Natural killer cell (primary cell): ENCODE data around the gene CD300H. TPM values are rescaled to one million over a fixed set of nuclear protein-coding genes. Genes with fewer than 3 reads are reported as not detected.

Experiments used
- ATAC-seq, 3 donors: fragments of 150-1000 bp in 2 of 3; fragments of 200-7000 bp in 1 of 3; cut with Tn5 transposase; 1 replicate in 1 of 3; 2 replicates in 2 of 3; pipeline ENCODE4 v1.10.0; 2021; ENCODE audit warnings: mild to moderate bottlenecking in 2 of 3, moderate library complexity in 2 of 3
- DNase-seq, 2 donors: peaks; one replicate each; pipeline versions ENCODE4 v3.0.0 to v3.0.0-alpha.2; 2013 to 2021; ENCODE audit warnings: mixed read lengths in 1 of 2
- H3K27ac ChIP-seq: one replicate; pipeline ENCODE4 v1.5.1; 2013; ENCODE audit warnings: mild to moderate bottlenecking, low read length
- H3K27me3 ChIP-seq: one replicate; pipeline ENCODE4 v1.6.1; 2013; ENCODE audit warnings: low read length; ENCODE audit not compliant: control insufficient read depth, insufficient read depth
- H3K36me3 ChIP-seq: one replicate; pipeline ENCODE4 v1.6.1; 2013; ENCODE audit warnings: low read length; ENCODE audit not compliant: control insufficient read depth, insufficient read depth
- H3K4me1 ChIP-seq: one replicate; pipeline ENCODE4 v1.6.1; 2013; ENCODE audit warnings: low read length; ENCODE audit not compliant: control insufficient read depth, insufficient read depth
- H3K4me3 ChIP-seq: one replicate; pipeline ENCODE4 v1.5.1; 2013; ENCODE audit warnings: low read length
- H3K9me3 ChIP-seq: one replicate; pipeline ENCODE4 v1.6.1; 2013; ENCODE audit warnings: low read length; ENCODE audit not compliant: control insufficient read depth, insufficient read depth
- H3K27ac Mint-ChIP-seq, 2 donors: one replicate each; pipeline ENCODE4 v1.8.0; 2022; ENCODE audit warnings: mild to moderate bottlenecking in 2 of 2, mixed read lengths in 2 of 2, moderate library complexity in 1 of 2
- H3K27me3 Mint-ChIP-seq, 2 donors: one replicate each; pipeline ENCODE4 v1.8.0; 2022; ENCODE audit warnings: low read depth in 2 of 2, mixed read lengths in 2 of 2
- H3K36me3 Mint-ChIP-seq: one replicate; pipeline ENCODE4 v1.8.0; 2022; ENCODE audit warnings: mixed read lengths
- H3K4me1 Mint-ChIP-seq, 2 donors: one replicate each; pipeline ENCODE4 v1.8.0; 2022; ENCODE audit warnings: mixed read lengths in 2 of 2
- H3K4me3 Mint-ChIP-seq: one replicate; pipeline ENCODE4 v1.8.0; 2022; ENCODE audit warnings: mild to moderate bottlenecking, moderate library complexity, mixed read lengths
- H3K9me3 Mint-ChIP-seq, 2 donors: one replicate each; pipeline ENCODE4 v1.8.0; 2022; ENCODE audit warnings: mixed read lengths in 2 of 2
- WGBS: methylation state at CpG from one replicate; pipeline ENCODE4 v1.1.7; 2013; ENCODE audit warnings: missing lambda C conversion rate; ENCODE audit not compliant: insufficient coverage; 5-methylcytosine and 5-hydroxymethylcytosine counted together
- intact Hi-C: fragments of 100-400 bp; cut with micrococcal nuclease; formaldehyde crosslinking; loops from one replicate; pipeline ENCODE4 v1.14.2; 2022
- total RNA-seq, 4 donors: library from RNA; stranded (reverse); fragments of 120-200 nt in 1 of 4; gene quantifications; one replicate each; pipeline versions ENCODE4 v1.2.3 to v1.2.4, GENCODE V29; 2013 to 2022
- TF ChIP-seq, protein P1 (sequence below): fragments of 200-600 bp; IDR thresholded peaks from one replicate; pipeline ENCODE4 v1.8.0; 2022; ENCODE audit warnings: antibody characterized with exemption

The CD300H gene
- total RNA-seq, 3 donors from 2014 or later (not counting 1 experiment from before 2014, with no cell fraction given): 0.90 to 9.3 TPM; not detected in 1

DNA sequence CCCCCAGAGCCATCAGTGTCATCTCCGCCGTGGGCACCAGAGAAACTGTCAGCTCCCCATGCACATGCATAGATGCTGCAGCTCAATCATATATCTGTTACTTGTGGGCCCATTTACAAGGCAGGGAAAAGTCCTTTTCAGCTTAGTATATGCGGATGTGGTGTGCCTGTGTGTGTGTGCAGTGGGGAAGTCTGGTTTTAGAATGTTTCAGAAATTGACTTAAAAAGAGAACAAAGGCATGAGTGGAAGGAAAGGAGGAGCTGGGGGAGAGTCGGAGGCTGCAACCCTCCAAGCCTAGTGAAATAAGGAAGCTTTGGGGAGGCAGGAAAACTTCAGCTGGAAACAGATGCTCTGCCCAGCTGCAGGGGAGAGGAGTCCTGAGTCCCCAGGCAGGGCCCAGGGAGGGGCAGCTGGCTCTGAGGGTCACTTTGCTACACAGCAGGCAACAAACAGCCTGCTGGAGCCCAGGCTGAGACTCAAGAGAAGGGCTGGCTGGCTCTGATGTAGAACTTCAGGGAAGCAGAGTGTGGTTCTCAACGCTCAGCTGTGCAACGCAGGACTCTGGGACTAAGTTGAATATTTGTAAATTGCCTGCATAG lies 35.8 kb upstream of the CD300H start:
- H3K27ac ChIP-seq: no peak overlapping the region
- Mint-ChIP-seq H3K36me3 (no peaks in the 10 kb centered on the region), H3K9me3 (no peaks in the 10 kb centered on the region), H3K4me3 (no peak overlapping the region), H3K27ac (no peak overlapping the region), H3K4me1 (no peaks in the 10 kb centered on the region), H3K27me3 (peaks cover 19 to 39% of the 10 kb centered on the region in 2 donors)
- H3K4me1 ChIP-seq: peaks cover 48% of the 10 kb centered on the region
- peak in 1 of 2 donors; percentile 13 for DNase-seq
- H3K36me3 ChIP-seq: no peaks in the 10 kb centered on the region
- WGBS: 53% methylated on average over 6 of the region's 6 CpGs
- no peak for ATAC-seq
- H3K4me3 ChIP-seq: no peak overlapping the region
- no peaks in the 10 kb centered on the region for H3K9me3 ChIP-seq
- TF ChIP-seq, protein P1, sequence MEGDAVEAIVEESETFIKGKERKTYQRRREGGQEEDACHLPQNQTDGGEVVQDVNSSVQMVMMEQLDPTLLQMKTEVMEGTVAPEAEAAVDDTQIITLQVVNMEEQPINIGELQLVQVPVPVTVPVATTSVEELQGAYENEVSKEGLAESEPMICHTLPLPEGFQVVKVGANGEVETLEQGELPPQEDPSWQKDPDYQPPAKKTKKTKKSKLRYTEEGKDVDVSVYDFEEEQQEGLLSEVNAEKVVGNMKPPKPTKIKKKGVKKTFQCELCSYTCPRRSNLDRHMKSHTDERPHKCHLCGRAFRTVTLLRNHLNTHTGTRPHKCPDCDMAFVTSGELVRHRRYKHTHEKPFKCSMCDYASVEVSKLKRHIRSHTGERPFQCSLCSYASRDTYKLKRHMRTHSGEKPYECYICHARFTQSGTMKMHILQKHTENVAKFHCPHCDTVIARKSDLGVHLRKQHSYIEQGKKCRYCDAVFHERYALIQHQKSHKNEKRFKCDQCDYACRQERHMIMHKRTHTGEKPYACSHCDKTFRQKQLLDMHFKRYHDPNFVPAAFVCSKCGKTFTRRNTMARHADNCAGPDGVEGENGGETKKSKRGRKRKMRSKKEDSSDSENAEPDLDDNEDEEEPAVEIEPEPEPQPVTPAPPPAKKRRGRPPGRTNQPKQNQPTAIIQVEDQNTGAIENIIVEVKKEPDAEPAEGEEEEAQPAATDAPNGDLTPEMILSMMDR: no peak
- no peaks in the 10 kb centered on the region for H3K27me3 ChIP-seq
- intact Hi-C loops: loop anchor here (5.0 kb wide), 2 partner anchors 236 to 301 kb away; partner anchors contain the start of gene GPR142

DNA sequence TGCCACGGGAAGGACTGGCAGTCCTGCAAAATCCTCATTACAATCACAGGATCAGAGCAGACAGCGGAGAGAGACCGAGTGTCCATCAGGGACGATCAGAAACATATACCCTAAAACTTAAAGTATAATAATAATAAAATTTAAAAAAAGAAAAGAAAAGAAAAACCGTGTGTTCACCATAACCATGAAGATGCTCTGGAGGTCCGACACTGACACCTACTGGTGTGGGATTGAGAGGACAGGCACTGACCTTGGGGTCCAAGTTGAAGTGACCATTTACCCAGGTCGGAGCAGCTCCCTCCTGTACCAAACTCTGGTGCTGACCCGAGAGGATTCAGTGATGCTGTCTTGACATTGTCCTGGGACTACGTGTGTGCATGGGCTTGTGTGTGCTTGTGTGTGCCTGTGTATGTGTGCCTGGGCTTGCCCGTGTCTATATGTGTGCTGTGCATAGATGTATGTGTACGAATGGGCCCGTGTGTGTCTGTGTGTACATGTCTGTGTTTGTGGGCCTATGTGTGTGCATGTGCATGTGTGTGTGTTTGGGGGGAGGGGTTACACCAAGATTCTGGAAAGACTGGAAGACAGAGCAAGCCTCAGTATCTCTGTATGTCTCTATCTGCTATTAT lies 34.7 kb upstream of the CD300H start:
- peaks cover 9 to 32% of the 10 kb centered on the region in 2 donors for H3K27me3 Mint-ChIP-seq
- no peaks in the 10 kb centered on the region for H3K36me3 Mint-ChIP-seq
- H3K4me3 Mint-ChIP-seq: no peak overlapping the region
- TF ChIP-seq, protein P1: peak; percentile 67
- Histone ChIP-seq H3K27ac (no peak overlapping the region), H3K4me3 (no peak overlapping the region), H3K27me3 (no peaks in the 10 kb centered on the region), H3K4me1 (peaks cover 49% of the 10 kb centered on the region), H3K36me3 (no peaks in the 10 kb centered on the region), H3K9me3 (no peaks in the 10 kb centered on the region)
- H3K9me3 Mint-ChIP-seq: no peaks in the 10 kb centered on the region
- H3K4me1 Mint-ChIP-seq: no peaks in the 10 kb centered on the region
- no peak overlapping the region for H3K27ac Mint-ChIP-seq
- 67% methylated on average over 10 of the region's 12 CpGs for WGBS
- DNase-seq (peak in 1 of 2 donors; percentile 61), ATAC-seq (peak; percentile 55 to 70 (median 69))
- intact Hi-C loops: loop anchor here (5.0 kb wide), 2 partner anchors 235 to 300 kb away; partner anchors contain the start of gene GPR142

DNA sequence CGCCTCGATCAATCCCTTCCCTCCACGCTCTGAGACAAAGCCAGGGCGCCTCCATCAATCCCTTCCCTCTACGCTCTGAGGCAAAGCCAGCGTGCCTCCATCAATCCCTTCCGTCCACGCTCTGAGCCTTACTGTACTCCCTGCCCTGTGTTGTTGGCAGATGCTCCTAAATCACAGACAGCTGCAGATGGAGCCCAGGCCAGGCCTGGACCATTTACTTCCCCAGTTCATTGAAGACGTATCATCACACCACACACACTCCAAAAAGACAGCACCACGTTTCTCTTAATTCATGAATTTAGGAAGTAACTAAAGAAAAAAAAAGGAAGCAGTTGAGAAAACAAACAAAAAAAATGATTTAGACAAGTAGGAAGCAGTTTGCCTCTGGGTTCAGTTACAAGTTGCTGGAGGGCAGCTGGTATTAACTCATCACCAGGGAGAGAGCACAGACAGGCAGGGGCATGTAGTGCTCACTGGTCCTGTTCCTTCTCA lies 32.2 kb upstream of the CD300H start:
- TF ChIP-seq, protein P1: no peak
- intact Hi-C loops: no loop called here
- ATAC-seq: no peak
- DNase-seq: no peak
- no peaks in the 10 kb centered on the region for H3K27me3 ChIP-seq
- Mint-ChIP-seq H3K4me1 (no peaks in the 10 kb centered on the region), H3K4me3 (no peak overlapping the region), H3K27ac (no peak overlapping the region), H3K27me3 (peaks cover 8 to 29% of the 10 kb centered on the region in 2 donors), H3K9me3 (no peaks in the 10 kb centered on the region), H3K36me3 (no peaks in the 10 kb centered on the region)
- H3K36me3 ChIP-seq: no peaks in the 10 kb centered on the region
- H3K9me3 ChIP-seq: no peaks in the 10 kb centered on the region
- 24% methylated on average over 9 of the region's 10 CpGs for WGBS
- H3K4me1 ChIP-seq: peaks cover 42% of the 10 kb centered on the region
- H3K27ac ChIP-seq: no peak overlapping the region
- no peak overlapping the region for H3K4me3 ChIP-seq
